GM12878 (cell line): Measurements from ENCODE around the gene PTMA. TPM values are rescaled to one million over a fixed set of nuclear protein-coding genes. Genes with fewer than 3 reads are reported as not detected.

Source experiments
- ATAC-seq: fragments of 200-7000 bp; cut with Tn5 transposase; 3 replicates; pipeline ENCODE4 v1.9.1; 2020; ENCODE audit warnings: mild to moderate bottlenecking, moderate library complexity
- BruUV-seq: library from RNA; stranded (reverse); fragments of 400-500 nt; replicated peaks from 2 replicates; lab custom pipeline; 2021; lab: Mats Ljungman, UMichigan
- CTCF ChIA-PET: fragments of 300-600 bp; sonication (Branson Sonifier 250); formaldehyde crosslinking; extraction: SDS; loops from one replicate; lab custom pipeline; 2021; ENCODE audit warnings: inconsistent platforms; lab: Yijun Ruan, JAX
- POLR2A ChIA-PET: fragments of 350-600 bp; formaldehyde crosslinking; extraction: SDS; loops from one replicate; lab custom pipeline; 2021; ENCODE audit warnings: inconsistent platforms; lab: Charles Lee
- RAD21 ChIA-PET: fragments of 300-600 bp; sonication (Branson Sonifier 250); formaldehyde crosslinking; loops from one replicate; lab custom pipeline; 2023; ENCODE audit warnings: antibody characterized with exemption; ENCODE audit not compliant: unreplicated experiment; lab: Charles Lee
- SMC1A ChIA-PET: fragments of 300-600 bp; sonication (Branson Sonifier 250); formaldehyde crosslinking; loops from one replicate; lab custom pipeline; 2023; ENCODE audit not compliant: unreplicated experiment, uncharacterized antibody; lab: Charles Lee
- DNase-seq: peaks from one replicate; pipeline ENCODE4 v3.0.0-alpha.2; 2011; ENCODE audit warnings: low read depth, low spot score
- FAIRE-seq: peaks from 3 replicates; lab custom pipeline; 2011; peaks lifted over from hg19 to GRCh38; lab: Jason Lieb, UNC
- H2AFZ ChIP-seq: 2 replicates; pipeline ENCODE4 v1.6.0; 2011; ENCODE audit warnings: low read depth, low read length, control low read depth; ENCODE audit not compliant: control insufficient read depth
- H3K27ac ChIP-seq: 2 replicates; pipeline ENCODE4 v1.5.1; 2011; ENCODE audit warnings: control low read depth; ENCODE audit not compliant: control insufficient read depth, insufficient read depth
- H3K27me3 ChIP-seq, 2 experiments: replicated peaks in 1 of 2; 2 replicates each; pipeline versions ENCODE4 v1.6.0 to v1.6.1; 2011; ENCODE audit warnings: low read length in 1 of 2; ENCODE audit not compliant: control insufficient read depth in 2 of 2, insufficient read depth in 2 of 2
- H3K36me3 ChIP-seq, 2 experiments: 2 replicates each; pipeline ENCODE4 v1.5.1; 2011; ENCODE audit warnings: low read length in 1 of 2; ENCODE audit not compliant: control insufficient read depth in 2 of 2, insufficient read depth in 2 of 2
- H3K4me1 ChIP-seq: 2 replicates; pipeline ENCODE4 v1.6.1; 2011; ENCODE audit warnings: mild to moderate bottlenecking, low read length, moderate library complexity, mixed read lengths; ENCODE audit not compliant: control insufficient read depth, insufficient read depth
- H3K4me2 ChIP-seq: 2 replicates; pipeline ENCODE4 v1.6.0; 2011; ENCODE audit warnings: control low read depth; ENCODE audit not compliant: control insufficient read depth, insufficient read depth
- H3K4me3 ChIP-seq: fragments of 200-600 bp; sonication (generic); 2 replicates; pipeline ENCODE4 v1.5.1; 2016
- H3K79me2 ChIP-seq: 2 replicates; pipeline ENCODE4 v1.6.0; 2011; ENCODE audit warnings: low read length; ENCODE audit not compliant: control insufficient read depth, insufficient read depth
- H3K9ac ChIP-seq: 2 replicates; pipeline ENCODE4 v1.8.0; 2011; ENCODE audit warnings: low read length, control low read depth, mixed read lengths; ENCODE audit not compliant: control insufficient read depth, insufficient read depth
- H3K9me3 ChIP-seq: replicated peaks from 3 replicates; pipeline ENCODE4 v1.5.1; 2011; ENCODE audit warnings: mild to moderate bottlenecking, low read length; ENCODE audit not compliant: control insufficient read depth, insufficient read depth
- H4K20me1 ChIP-seq: 2 replicates; pipeline ENCODE4 v1.6.0; 2011; ENCODE audit not compliant: control insufficient read depth, insufficient read depth
- BACH1 ChIP-seq: fragments of 450-650 bp; IDR thresholded peaks from 2 replicates; pipeline ENCODE4 v1.6.1; 2017; ENCODE audit warnings: mild to moderate bottlenecking, borderline replicate concordance
- CREB1 ChIP-seq: IDR thresholded peaks from 2 replicates; pipeline ENCODE4 v1.6.1; 2012; ENCODE audit warnings: low read depth, mild to moderate bottlenecking, inconsistent platforms
- CTCF ChIP-seq, 3 experiments: IDR thresholded peaks in 2 of 3; conservative IDR thresholded peaks in 1 of 3; 2 replicates each; pipeline ENCODE4 v1.5.1; 2011; ENCODE audit warnings: low read depth in 3 of 3, low read length in 3 of 3, mild to moderate bottlenecking in 3 of 3, control low read depth in 2 of 3, moderate library complexity in 2 of 3, inconsistent platforms in 1 of 3, mixed read lengths in 1 of 3; ENCODE audit not compliant: control insufficient read depth in 2 of 3, insufficient read depth in 1 of 3; ENCODE audit errors: extremely low read depth in 1 of 3
- IRF3 ChIP-seq: fragments of 450-650 bp; IDR thresholded peaks from 2 replicates; pipeline ENCODE4 v1.6.1; 2014; ENCODE audit warnings: mild to moderate bottlenecking
- MEF2A ChIP-seq: IDR thresholded peaks from 2 replicates; pipeline ENCODE4 v1.6.1; 2011; ENCODE audit warnings: low read depth, mild to moderate bottlenecking, low read length, moderate library complexity; ENCODE audit not compliant: insufficient read depth
- MYC ChIP-seq: IDR thresholded peaks from 2 replicates; pipeline ENCODE4 v1.6.1; 2011; ENCODE audit warnings: mild to moderate bottlenecking, low read length, moderate library complexity, inconsistent platforms; ENCODE audit not compliant: insufficient read depth, insufficient replicate concordance, insufficient read length, severe bottlenecking
- NFIC ChIP-seq: IDR thresholded peaks from 2 replicates; pipeline ENCODE4 v1.6.1; 2012; ENCODE audit warnings: low read depth, mild to moderate bottlenecking, inconsistent platforms, low read length, moderate library complexity
- NFYA ChIP-seq: IDR thresholded peaks from 2 replicates; pipeline ENCODE4 v1.6.1; 2011; ENCODE audit warnings: low read depth, mild to moderate bottlenecking, low read length, improper control_type of control experiment, borderline replicate concordance
- RUNX3 ChIP-seq: IDR thresholded peaks from 2 replicates; pipeline ENCODE4 v1.6.1; 2012; ENCODE audit warnings: low read length, inconsistent platforms
- SMAD5 ChIP-seq: IDR thresholded peaks from 2 replicates; pipeline ENCODE4 v1.6.1; 2016; ENCODE audit warnings: antibody characterized with exemption, low read depth
- SMARCA5 ChIP-seq: fragments of 450-650 bp; IDR thresholded peaks from 2 replicates; pipeline ENCODE4 v1.6.1; 2017; ENCODE audit warnings: mild to moderate bottlenecking
- STAT1 ChIP-seq: fragments of 450-650 bp; conservative IDR thresholded peaks from 2 replicates; pipeline ENCODE4 v1.6.1; 2014; ENCODE audit warnings: antibody characterized with exemption, mild to moderate bottlenecking
- ZBED1 ChIP-seq: IDR thresholded peaks from 2 replicates; pipeline ENCODE4 v1.6.1; 2016; ENCODE audit warnings: borderline replicate concordance
- ZNF24 ChIP-seq: fragments of 450-650 bp; IDR thresholded peaks from 2 replicates; pipeline ENCODE4 v1.6.1; 2017; ENCODE audit warnings: antibody characterized with exemption, mild to moderate bottlenecking
- WGBS: methylation state at CpG from one replicate; pipeline ENCODE4 v1.1.6; 2016; ENCODE audit warnings: low lambda C conversion rate; ENCODE audit not compliant: insufficient replicate concordance, insufficient coverage; ENCODE audit errors: missing lambda C conversion rate; 5-methylcytosine and 5-hydroxymethylcytosine counted together
- in situ Hi-C: fragments of 300-500 bp; cut with MboI; formaldehyde crosslinking; loops from 9 replicates; pipeline ENCODE4 v1.14.3; 2018; ENCODE audit warnings: mixed read lengths
- intact Hi-C: fragments of 100-400 bp; cut with micrococcal nuclease; formaldehyde crosslinking; loops from one replicate; pipeline ENCODE4 v1.14.2; 2022; ENCODE audit not compliant: unreplicated experiment
- polyA plus RNA-seq, 11 experiments: library from polyadenylated mRNA; depleted of rRNA in 4 of 11; unstranded in 6 of 11; stranded (reverse) in 5 of 11; fragments of >200 nt; fragmentation: Nextera tagmentation in 4 of 11; fragmentation: Illumina TruSeq in 1 of 11; extraction: Ambion mirVana in 4 of 11; extraction: Trizol in 1 of 11; gene quantifications; 1 replicate in 1 of 11; 2 replicates in 10 of 11; pipeline versions ENCODE4 v1.2.1 to v1.2.3, GENCODE V29; 2011 to 2016; ENCODE audit warnings: inconsistent platforms in 2 of 11, missing spikeins in 2 of 11, low read depth in 1 of 11
- total RNA-seq, 4 experiments: library from RNA; depleted of rRNA in 3 of 4; stranded (reverse); fragments of >200 nt in 3 of 4; fragmentation: Illumina TruSeq in 1 of 4; extraction: Trizol in 1 of 4; gene quantifications; 2 replicates each; pipeline versions ENCODE4 v1.2.1 to v1.2.3, GENCODE V29; 2013 to 2021

The PTMA gene
- total and polyA plus RNA-seq, 10 of the 15 experiments (the other 5 are each of a cell fraction or from before 2014, with no cell fraction given), result 1,144 to 5,018 (median 3,464) TPM

GRCh38 chr2:231707625-231707926, 749 bp upstream of the PTMA start:
- TF ChIP-seq NFIC (no peak), ZNF24 (no peak), CREB1 (no peak), RUNX3 (no peak), ZBED1 (no peak), SMAD5 (peak; percentile 72; the same call in 1 of the 2 replicates), CTCF (IDR thresholded peaks at IDR 0.05 in 2 of 3, conservative IDR thresholded peaks at IDR 0.05 in 1 of 3; ENCODE audit: control insufficient read depth in 2 of 3, extremely low read depth in 1 of 3, insufficient read depth in 1 of 3, low read depth in 3 of 3, low read length in 3 of 3) (no peak), SMARCA5 (no peak), BACH1 (peak; percentile 45; the same call in 1 of the 2 replicates), MEF2A (no peak), NFYA (no peak), MYC (no peak), STAT1 (no peak), IRF3 (no peak)
- TF ChIP-seq, all 136 proteins: peak for 2
- in situ Hi-C loops, result no loop called here
- Histone ChIP-seq H3K79me2 (peaks cover 69% of the 10 kb centered on the region), H3K9ac (peak overlapping the region; percentile 100), H4K20me1 (peaks cover 15% of the 10 kb centered on the region), H3K27me3 (no peaks in the 10 kb centered on the region), H3K4me3 (peak overlapping the region; percentile 75), H3K27ac (peak overlapping the region; percentile 100), H3K4me1 (peaks cover 20% of the 10 kb centered on the region), H3K4me2 (peak overlapping the region; percentile 82), H3K36me3 (peaks cover 8 to 12% of the 10 kb centered on the region in 2 experiments), H3K9me3 (no peaks in the 10 kb centered on the region), H2AFZ (peak overlapping the region; percentile 99)
- FAIRE-seq, result no peak
- CTCF ChIA-PET, result interaction anchor here (1.0 to 10.5 kb wide), 14 partner anchors 7 to 190 kb away, joined by 3 to 164 read pairs (median 8); no protein-coding TSS in a partner anchor
- ATAC-seq, result peak; percentile 1
- SMC1A ChIA-PET, result interaction anchor here (0.9 to 16.5 kb wide), 3 partner anchors 23 to 94 kb away, joined by 3 to 343 read pairs (median 6); no protein-coding TSS in a partner anchor
- intact Hi-C loops, result loop anchor here (1.0 kb wide), 1 partner anchor 45 kb away; no protein-coding TSS in a partner anchor
- no peak for DNase-seq
- RAD21 ChIA-PET, result interaction anchor here (1.0 to 5.2 kb wide), 7 partner anchors 14 to 95 kb away, joined by 4 to 38 read pairs (median 9); no protein-coding TSS in a partner anchor
- no TSS peak for BruUV-seq
- under 1% methylated on average over 30 of the region's 30 CpGs for WGBS
- POLR2A ChIA-PET, result interaction anchor here (1.1 to 4.4 kb wide), 12 partner anchors 13 to 313 kb away, joined by 3 to 78 read pairs (median 5); partner anchors contain the start of gene NCL
